BLaER1 treated with 17β-estradiol and CSF1 and Interleukin-3, amounts not matched to agents 10 nM and 100 nM (cell line): Measurements from ENCODE around the gene MAP3K3.

Source experiments
- H3K27ac ChIP-seq, 11 experiments: shearing (Covaris generic); formaldehyde crosslinking; 2 replicates each; pipeline ENCODE4 v1.8.1; 2022
- H3K27me3 ChIP-seq, 11 experiments: shearing (Covaris generic); formaldehyde crosslinking; 2 replicates each; pipeline ENCODE4 v1.8.1; 2022
- H3K36me3 ChIP-seq, 11 experiments: shearing (Covaris generic); formaldehyde crosslinking; 2 replicates each; pipeline ENCODE4 v1.8.1; 2022
- H3K4me1 ChIP-seq, 10 experiments: shearing (Covaris generic); formaldehyde crosslinking; 2 replicates each; pipeline ENCODE4 v1.8.1; 2022
- H3K4me2 ChIP-seq, 11 experiments: shearing (Covaris generic); formaldehyde crosslinking; 2 replicates each; pipeline ENCODE4 v1.8.1; 2022
- H3K4me3 ChIP-seq, 10 experiments: shearing (Covaris generic); formaldehyde crosslinking; 2 replicates each; pipeline ENCODE4 v1.8.1; 2022
- H3K9ac ChIP-seq, 11 experiments: shearing (Covaris generic); formaldehyde crosslinking; 2 replicates each; pipeline ENCODE4 v1.8.1; 2022
- H3K9me3 ChIP-seq, 11 experiments: shearing (Covaris generic); formaldehyde crosslinking; replicated peaks in 1 of 11; 2 replicates each; pipeline ENCODE4 v1.8.1; 2022
- H4K20me1 ChIP-seq, 11 experiments: shearing (Covaris generic); formaldehyde crosslinking; 2 replicates each; pipeline ENCODE4 v1.8.1; 2022
- Cebpa-rat ChIP-seq, 11 experiments: shearing (Covaris generic); IDR thresholded peaks; 2 replicates each; pipeline ENCODE4 v1.8.1; 2022

Gene MAP3K3

DNA sequence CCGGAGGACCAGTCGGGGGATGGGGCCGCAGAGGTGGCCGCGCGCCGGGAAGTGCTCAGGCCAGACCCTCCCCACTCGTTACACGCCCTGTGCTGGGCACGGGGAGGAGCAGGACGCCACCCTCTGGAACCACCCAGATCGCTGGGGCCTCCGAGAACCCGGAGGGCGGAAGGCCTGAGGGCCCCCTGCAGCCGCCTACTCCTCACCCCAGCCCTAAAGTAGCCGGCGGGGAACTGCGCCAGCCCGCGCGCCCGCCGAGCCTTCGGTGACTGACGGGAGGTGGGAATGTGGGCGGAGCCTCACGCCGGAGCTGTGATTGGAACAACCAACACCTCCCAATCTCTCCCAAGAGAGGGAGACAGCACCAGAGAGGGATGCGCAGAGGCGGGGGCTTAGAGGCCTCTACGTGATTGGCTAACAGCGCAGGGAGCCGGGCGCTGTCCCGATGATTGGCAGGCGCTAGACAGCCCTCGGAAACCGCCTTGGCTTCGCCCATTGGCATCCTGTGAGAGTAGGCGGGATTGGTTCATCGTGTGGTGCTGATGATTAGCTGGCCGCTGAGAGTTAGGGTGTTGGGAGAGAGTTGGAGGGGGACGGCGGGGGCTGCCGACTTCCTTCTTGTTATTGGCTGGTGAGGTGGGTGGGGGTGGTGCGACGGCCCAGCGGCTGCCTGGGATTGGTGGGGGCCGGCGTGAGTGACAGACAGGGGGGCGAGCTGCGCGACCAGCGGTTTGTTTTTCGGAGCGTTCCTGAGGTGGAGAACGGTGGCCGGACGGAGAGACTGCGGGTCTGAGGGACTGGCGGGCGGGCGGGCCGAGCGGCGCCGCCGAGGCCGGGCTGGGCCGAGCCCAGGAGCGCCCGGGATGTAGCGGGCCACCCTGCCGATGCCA lies at the start of gene MAP3K3:
TSS of gene MAP3K3 (plus strand) at position 734 of the 890 bp plus-strand sequence. CDS start 343 bp downstream, outside the sequence.
- H4K20me1 ChIP-seq, result peaks cover 35 to 46% (median 39%) of the 10 kb centered on the region in 11 experiments
- peak within 1 kb of the TSS; percentile 84 to 99 (median 94) for H3K4me3 ChIP-seq
- H3K9ac ChIP-seq, result peak within 1 kb of the TSS; percentile 89 to 97 (median 93)
- H3K4me2 ChIP-seq, result peak within 1 kb of the TSS; percentile 90 to 99 (median 95)
- peaks cover 30 to 42% (median 39%) of the 10 kb centered on the region in 10 experiments for H3K4me1 ChIP-seq
- H3K27ac ChIP-seq, result peak within 1 kb of the TSS; percentile 78 to 95 (median 89)
- TF ChIP-seq Cebpa-rat (IDR thresholded peaks at IDR 0.05), result no peak
- H3K36me3 ChIP-seq, result no peaks in the 10 kb centered on the region
- no peaks in the 10 kb centered on the region for H3K9me3 ChIP-seq
- no peaks in the 10 kb centered on the region for H3K27me3 ChIP-seq

DNA sequence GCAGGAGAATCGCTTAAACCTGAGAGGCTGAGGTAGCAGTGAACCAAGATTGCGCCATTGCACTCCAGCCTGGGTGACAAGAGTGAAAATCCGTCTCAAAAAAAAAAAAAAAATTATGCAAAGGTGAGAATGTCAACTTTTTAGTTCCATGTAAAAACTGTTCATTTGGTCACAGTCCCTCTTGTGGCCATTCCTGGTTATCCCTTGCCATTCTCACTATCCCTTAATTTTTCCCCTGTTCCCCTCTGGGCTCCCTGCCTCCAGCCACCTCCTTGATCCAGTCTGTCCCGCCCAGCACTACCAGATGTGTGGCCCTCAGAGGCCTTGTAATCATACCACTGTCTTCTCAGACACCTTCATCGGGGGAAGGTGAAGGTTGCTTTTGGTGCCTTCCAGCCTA lies 48.6 kb upstream of the MAP3K3 start:
- no peak overlapping the region for H3K4me2 ChIP-seq
- H3K27ac ChIP-seq, result no peak overlapping the region
- H3K4me1 ChIP-seq, result no peaks in the 10 kb centered on the region
- TF ChIP-seq Cebpa-rat (IDR thresholded peaks at IDR 0.05), result no peak
- H3K27me3 ChIP-seq, result no peaks in the 10 kb centered on the region
- no peak overlapping the region for H3K4me3 ChIP-seq
- H3K36me3 ChIP-seq, result peaks cover 42 to 76% (median 62%) of the 10 kb centered on the region in 11 experiments
- peaks cover 95 to 100% (median 100%) of the 10 kb centered on the region in 11 experiments for H4K20me1 ChIP-seq
- H3K9ac ChIP-seq, result no peak overlapping the region
- H3K9me3 ChIP-seq, result no peaks in the 10 kb centered on the region

DNA sequence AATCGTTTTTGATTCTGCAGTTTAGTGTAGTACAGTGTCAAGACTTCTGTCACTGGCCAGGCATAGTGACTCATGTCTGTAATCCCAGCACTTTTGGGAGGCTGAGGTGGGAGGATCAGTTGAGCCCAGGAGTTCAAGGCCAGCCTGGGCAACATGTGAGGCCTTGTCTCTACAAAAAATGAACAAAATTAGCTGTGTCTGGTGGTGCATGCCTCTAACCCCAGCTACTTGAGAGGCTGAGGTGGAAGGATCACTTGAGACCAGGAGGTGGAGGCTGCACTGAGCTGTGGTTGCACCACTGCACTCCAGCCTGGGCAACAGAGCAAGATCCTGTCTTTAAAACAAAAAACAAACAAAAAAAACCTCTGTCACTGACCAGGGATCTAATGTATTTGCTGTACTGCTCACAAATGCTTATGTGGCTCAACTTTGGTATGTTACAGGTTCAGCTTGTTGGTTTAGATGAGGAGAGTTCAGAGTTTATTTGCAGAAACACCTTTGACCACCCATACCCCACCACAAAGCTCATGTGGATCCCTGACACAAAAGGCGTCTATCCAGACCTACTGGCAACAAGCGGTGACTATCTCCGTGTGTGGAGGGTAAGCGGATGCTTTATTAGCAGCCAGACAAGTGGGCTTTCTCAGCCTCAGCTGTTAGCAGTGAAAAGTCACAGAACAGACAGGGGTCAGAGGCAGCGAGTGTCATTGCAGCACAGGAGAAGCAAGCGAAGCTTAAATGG lies 44.0 kb upstream of the MAP3K3 start:
- Histone ChIP-seq H3K27me3 (no peaks in the 10 kb centered on the region), H4K20me1 (peaks cover 87 to 100% (median 99%) of the 10 kb centered on the region in 11 experiments), H3K4me1 (no peaks in the 10 kb centered on the region), H3K36me3 (peaks cover 67 to 96% (median 80%) of the 10 kb centered on the region in 11 experiments), H3K27ac (no peak overlapping the region), H3K4me2 (no peak overlapping the region), H3K4me3 (no peak overlapping the region), H3K9me3 (no peaks in the 10 kb centered on the region), H3K9ac (no peak overlapping the region)
- TF ChIP-seq Cebpa-rat (IDR thresholded peaks at IDR 0.05), result no peak

DNA sequence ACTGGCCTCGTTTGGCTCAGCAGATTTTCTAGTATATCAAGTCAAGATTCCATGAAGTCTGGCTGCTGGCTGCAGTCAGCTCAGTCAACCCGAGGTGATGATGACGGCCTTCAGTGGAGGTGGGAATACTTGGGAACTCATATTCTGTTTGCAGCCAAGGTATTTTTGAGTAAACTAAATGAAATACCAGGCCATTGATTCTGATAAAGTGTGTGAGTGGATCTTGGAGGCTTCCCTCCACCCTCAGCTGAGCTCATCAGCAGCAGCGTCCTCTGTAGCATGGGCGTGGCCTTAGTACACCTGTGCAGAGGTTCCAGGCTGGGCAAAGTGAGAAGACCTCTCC lies 43.5 kb upstream of the MAP3K3 start:
- no peaks in the 10 kb centered on the region for H3K4me1 ChIP-seq
- H3K4me3 ChIP-seq, result no peak overlapping the region
- H4K20me1 ChIP-seq, result peaks cover 87 to 100% (median 99%) of the 10 kb centered on the region in 11 experiments
- H3K9ac ChIP-seq, result no peak overlapping the region
- no peak overlapping the region for H3K4me2 ChIP-seq
- no peaks in the 10 kb centered on the region for H3K9me3 ChIP-seq
- no peaks in the 10 kb centered on the region for H3K27me3 ChIP-seq
- no peak overlapping the region for H3K27ac ChIP-seq
- no peak for TF ChIP-seq Cebpa-rat (IDR thresholded peaks at IDR 0.05)
- peaks cover 70 to 96% (median 85%) of the 10 kb centered on the region in 11 experiments for H3K36me3 ChIP-seq

DNA sequence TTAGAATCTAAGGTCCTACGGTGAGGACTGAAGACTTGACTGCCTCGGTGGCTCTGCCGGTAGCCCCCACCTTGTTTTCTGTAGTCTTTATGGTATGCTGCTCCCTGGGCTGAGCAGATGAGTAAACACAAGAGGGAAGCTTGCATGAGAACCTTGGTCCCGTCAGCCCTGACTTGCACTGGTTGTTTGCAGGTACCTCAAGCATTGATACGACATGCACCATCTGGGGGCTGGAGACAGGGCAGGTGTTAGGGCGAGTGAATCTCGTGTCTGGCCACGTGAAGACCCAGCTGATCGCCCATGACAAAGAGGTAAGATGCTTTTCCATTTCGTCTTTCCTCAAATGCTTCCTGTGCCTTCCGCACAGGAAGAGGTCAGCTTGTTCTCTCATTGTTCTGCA lies 42.6 kb upstream of the MAP3K3 start:
- no peak overlapping the region for H3K4me3 ChIP-seq
- no peak overlapping the region for H3K27ac ChIP-seq
- H3K9ac ChIP-seq, result no peak overlapping the region
- peaks cover 80 to 99% (median 96%) of the 10 kb centered on the region in 11 experiments for H4K20me1 ChIP-seq
- H3K4me1 ChIP-seq, result no peaks in the 10 kb centered on the region; a peak in 1 of 20 replicates
- peaks cover 75 to 99% (median 93%) of the 10 kb centered on the region in 11 experiments for H3K36me3 ChIP-seq
- no peak overlapping the region for H3K4me2 ChIP-seq
- H3K9me3 ChIP-seq, result no peaks in the 10 kb centered on the region
- TF ChIP-seq Cebpa-rat (IDR thresholded peaks at IDR 0.05), result no peak
- no peaks in the 10 kb centered on the region for H3K27me3 ChIP-seq

DNA sequence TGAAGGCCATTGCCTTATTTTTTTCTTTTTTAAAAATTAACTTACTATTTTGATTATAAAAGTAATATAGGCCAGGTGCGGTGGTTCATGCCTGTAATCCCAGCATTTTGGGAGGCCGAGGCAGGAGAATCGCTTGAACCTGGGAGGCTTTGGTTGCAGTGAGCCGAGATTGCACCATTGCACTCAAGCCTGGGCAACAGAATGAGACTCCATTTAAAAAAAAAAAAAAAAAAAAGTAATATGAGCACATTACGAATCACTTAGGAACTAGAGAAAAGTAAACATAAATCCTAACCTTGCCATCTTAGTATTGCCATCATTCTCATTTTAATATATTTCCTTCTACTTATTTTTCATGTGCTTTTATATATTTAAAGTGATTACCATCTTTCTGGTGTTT lies 34.4 kb upstream of the MAP3K3 start:
- no peak for TF ChIP-seq Cebpa-rat (IDR thresholded peaks at IDR 0.05)
- no peaks in the 10 kb centered on the region for H3K27me3 ChIP-seq
- peaks cover 95 to 100% (median 99%) of the 10 kb centered on the region in 11 experiments for H3K36me3 ChIP-seq
- H3K4me2 ChIP-seq, result no peak overlapping the region
- no peaks in the 10 kb centered on the region; a peak in 1 of 20 replicates for H3K4me1 ChIP-seq
- no peak overlapping the region for H3K9ac ChIP-seq
- no peaks in the 10 kb centered on the region for H3K9me3 ChIP-seq
- no peak overlapping the region for H3K27ac ChIP-seq
- H3K4me3 ChIP-seq, result no peak overlapping the region
- peaks cover 16 to 71% (median 40%) of the 10 kb centered on the region in 11 experiments; a peak in 19 of 22 replicates for H4K20me1 ChIP-seq

DNA sequence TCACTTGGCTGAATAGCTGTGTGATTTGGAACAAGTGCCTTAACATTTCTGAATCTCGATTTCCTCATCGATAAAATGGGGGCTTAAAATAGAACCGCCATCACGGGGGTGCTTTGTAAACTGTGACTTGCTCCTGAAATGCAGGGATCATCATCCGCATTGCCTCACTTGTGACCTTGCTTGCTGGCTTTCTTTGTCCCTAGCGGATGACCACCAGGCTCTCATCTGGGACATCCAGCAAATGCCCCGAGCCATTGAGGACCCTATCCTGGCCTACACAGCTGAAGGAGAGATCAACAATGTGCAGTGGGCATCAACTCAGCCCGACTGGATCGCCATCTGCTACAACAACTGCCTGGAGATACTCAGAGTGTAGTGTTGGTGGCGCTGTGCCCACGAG lies 33.4 kb upstream of the MAP3K3 start:
- peaks cover 94 to 100% (median 98%) of the 10 kb centered on the region in 11 experiments for H3K36me3 ChIP-seq
- H3K27me3 ChIP-seq, result no peaks in the 10 kb centered on the region

DNA sequence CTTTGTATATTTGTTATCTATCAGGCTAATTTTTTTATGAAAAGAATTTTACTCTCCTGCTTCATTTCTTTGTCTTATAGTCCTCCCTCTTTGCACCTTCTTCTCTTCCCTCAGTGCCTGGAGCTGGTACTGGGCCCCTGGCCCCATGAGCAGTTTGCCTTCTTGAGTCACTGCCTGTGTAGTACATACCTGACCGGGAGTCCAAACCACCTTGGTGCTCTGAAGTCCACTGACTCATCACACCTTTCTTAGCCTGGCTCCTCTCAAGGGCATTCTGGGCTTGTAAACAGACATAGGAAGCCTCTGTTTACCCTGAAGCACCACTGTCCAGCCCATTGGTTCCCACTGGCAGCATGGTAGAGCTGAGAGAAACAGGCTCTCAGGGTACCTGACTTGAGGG lies 32.6 kb upstream of the MAP3K3 start:
- H3K4me2 ChIP-seq, result no peak overlapping the region
- H3K36me3 ChIP-seq, result peaks cover 93 to 100% (median 98%) of the 10 kb centered on the region in 11 experiments
- no peak overlapping the region for H3K9ac ChIP-seq
- H3K27ac ChIP-seq, result no peak overlapping the region
- no peaks in the 10 kb centered on the region for H3K27me3 ChIP-seq
- no peaks in the 10 kb centered on the region for H3K9me3 ChIP-seq
- H3K4me1 ChIP-seq, result no peaks in the 10 kb centered on the region; a peak in 1 of 20 replicates
- peaks cover 8 to 59% (median 29%) of the 10 kb centered on the region in 11 experiments; a peak in 18 of 22 replicates for H4K20me1 ChIP-seq
- TF ChIP-seq Cebpa-rat (IDR thresholded peaks at IDR 0.05), result no peak
- no peak overlapping the region for H3K4me3 ChIP-seq

More for the DNA sequence above, 33.4 kb upstream of the MAP3K3 start:
- Histone ChIP-seq H3K4me1 (no peaks in the 10 kb centered on the region; a peak in 1 of 20 replicates), H3K4me3 (no peak overlapping the region), H4K20me1 (peaks cover 8 to 68% (median 37%) of the 10 kb centered on the region in 11 experiments; a peak in 19 of 22 replicates), H3K27ac (no peak overlapping the region), H3K4me2 (no peak overlapping the region), H3K9me3 (no peaks in the 10 kb centered on the region), H3K9ac (no peak overlapping the region)
- TF ChIP-seq Cebpa-rat (IDR thresholded peaks at IDR 0.05), result no peak

DNA sequence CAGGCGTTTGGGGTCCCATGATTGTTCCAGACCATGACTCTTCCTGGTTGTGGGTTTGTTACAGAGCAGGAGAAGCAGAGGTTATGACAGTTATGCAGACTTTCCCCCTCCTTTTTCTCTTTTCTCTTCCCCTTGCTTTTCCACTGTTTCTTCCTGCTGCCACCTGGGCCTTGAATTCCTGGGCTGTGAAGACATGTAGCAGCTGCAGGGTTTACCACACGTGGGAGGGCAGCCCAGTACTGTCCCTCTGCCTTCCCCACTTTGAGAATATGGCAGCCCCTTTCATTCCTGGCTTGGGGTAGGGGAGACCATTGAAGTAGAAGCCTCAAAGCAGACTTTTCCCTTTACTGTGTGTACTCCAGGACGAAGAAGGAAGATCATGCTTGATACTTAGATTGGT lies 29.4 kb upstream of the MAP3K3 start:
- Histone ChIP-seq H3K36me3 (peaks cover 65 to 85% (median 74%) of the 10 kb centered on the region in 11 experiments), H3K4me1 (no peaks in the 10 kb centered on the region)
- TF ChIP-seq Cebpa-rat (IDR thresholded peaks at IDR 0.05), result no peak

More for the DNA sequence above, 29.4 kb upstream of the MAP3K3 start:
- Histone ChIP-seq H3K4me3 (no peak overlapping the region), H4K20me1 (peaks cover 4 to 33% (median 13%) of the 10 kb centered on the region in 11 experiments; a peak in 11 of 22 replicates), H3K9me3 (no peaks in the 10 kb centered on the region), H3K27me3 (no peaks in the 10 kb centered on the region), H3K9ac (no peak overlapping the region), H3K4me2 (no peak overlapping the region), H3K27ac (no peak overlapping the region)
